Skin of body (tissue), 2 donors: ENCODE measurements around the gene TRIM38. TPM values are rescaled to one million over a fixed set of nuclear protein-coding genes. Genes with fewer than 3 reads are reported as not detected.
"Not testable (repeated sequence)": the region's sequence is repeated elsewhere in the genome, so short reads cannot be mapped to it uniquely, and the experiment has no call there.

ENCODE experiments used
- DNase-seq: peaks from one replicate; lab custom pipeline; 2025; lab: John Stamatoyannopoulos, UW
- total RNA-seq: library from RNA; depleted of rRNA; stranded (reverse); fragments of >200 nt; gene quantifications from one replicate; pipeline ENCODE4 v1.2.3, GENCODE V29; 2014

TRIM38 gene
- total RNA-seq, 1 donor from 2014 or later = 8.7 TPM

GRCh38 chr6:25942561-25943147 lies 19.9 kb upstream of the TRIM38 start:
- no peak for DNase-seq

GRCh38 chr6:25943887-25944286 lies 18.7 kb upstream of the TRIM38 start:
- no peak for DNase-seq

GRCh38 chr6:25944688-25945574 lies 17.7 kb upstream of the TRIM38 start:
- no peak for DNase-seq

GRCh38 chr6:25945738-25946137 lies 16.9 kb upstream of the TRIM38 start:
- DNase-seq = not testable (repeated sequence)

GRCh38 chr6:25946631-25947030 lies 16.0 kb upstream of the TRIM38 start:
- DNase-seq = no peak

GRCh38 chr6:25947492-25947891 lies 15.1 kb upstream of the TRIM38 start:
- not testable (repeated sequence) for DNase-seq

- DNase-seq = no peak
These were observed 12.9 kb upstream of the TRIM38 start for GRCh38 chr6:25949695-25950094.

GRCh38 chr6:25950297-25950696 lies 12.3 kb upstream of the TRIM38 start:
- no peak for DNase-seq

GRCh38 chr6:25951296-25952032 lies 11.1 kb upstream of the TRIM38 start:
- DNase-seq = no peak

GRCh38 chr6:25952535-25952934 lies 10.1 kb upstream of the TRIM38 start:
- DNase-seq = no peak

- no peak for DNase-seq
These were observed 8.9 kb upstream of the TRIM38 start for GRCh38 chr6:25953733-25954132.

GRCh38 chr6:25954756-25955155 lies 7.8 kb upstream of the TRIM38 start:
- no peak for DNase-seq

GRCh38 chr6:25956226-25956625 lies 6.4 kb upstream of the TRIM38 start:
- no peak for DNase-seq

GRCh38 chr6:25958700-25959162 lies 3.9 kb upstream of the TRIM38 start:
- no peak for DNase-seq

- no peak for DNase-seq
These were observed 2.6 kb upstream of the TRIM38 start for GRCh38 chr6:25959890-25960536.

- no peak for DNase-seq
These were observed 1.9 kb upstream of the TRIM38 start for GRCh38 chr6:25960734-25961133.

- no peak for DNase-seq
These were observed 918 bp upstream of the TRIM38 start for GRCh38 chr6:25961619-25962148.

- DNase-seq = no peak
These were observed 973 bp downstream of the TRIM38 start for GRCh38 chr6:25963426-25964123.

GRCh38 chr6:25965058-25965457 lies 2.5 kb downstream of the TRIM38 start:
- DNase-seq = no peak

GRCh38 chr6:25966711-25967110 lies 4.1 kb downstream of the TRIM38 start:
- DNase-seq = no peak

GRCh38 chr6:25968769-25969168 lies 6.2 kb downstream of the TRIM38 start:
- no peak for DNase-seq
